Muscle of leg (tissue), 11 donors: ENCODE results near the gene ADORA1. TPM values are rescaled to one million over a fixed set of nuclear protein-coding genes. Genes with fewer than 3 reads are reported as not detected.

Source experiments
- DNase-seq: peaks from one replicate; pipeline ENCODE4 v3.0.0; 2013
- H3K27ac ChIP-seq: one replicate; pipeline ENCODE4 v1.5.1; 2013; ENCODE audit warnings: mild to moderate bottlenecking, low read length, control low read depth
- H3K27me3 ChIP-seq: one replicate; pipeline ENCODE4 v1.6.1; 2013; ENCODE audit warnings: low read length; ENCODE audit not compliant: control insufficient read depth, insufficient read depth
- H3K36me3 ChIP-seq: one replicate; pipeline ENCODE4 v1.6.1; 2013; ENCODE audit warnings: low read length; ENCODE audit not compliant: control insufficient read depth, insufficient read depth
- H3K4me1 ChIP-seq: one replicate; pipeline ENCODE4 v1.6.1; 2013; ENCODE audit warnings: low read length; ENCODE audit not compliant: control insufficient read depth, insufficient read depth
- H3K4me3 ChIP-seq: one replicate; pipeline ENCODE4 v1.5.1; 2013; ENCODE audit warnings: low read length, control low read depth
- H3K9me3 ChIP-seq: replicated peaks from 2 replicates; pipeline ENCODE4 v1.6.1; 2013; ENCODE audit warnings: low read depth, low read length; ENCODE audit not compliant: control insufficient read depth
- WGBS: methylation state at CpG from one replicate; pipeline ENCODE4 v1.1.5; 2013; ENCODE audit warnings: missing lambda C conversion rate; ENCODE audit not compliant: insufficient coverage; 5-methylcytosine and 5-hydroxymethylcytosine counted together
- polyA plus RNA-seq, 8 donors: library from polyadenylated mRNA; unstranded; fragments of 120-200 nt; gene quantifications; one replicate each; pipeline versions ENCODE4 v1.2.1 to v1.2.3, GENCODE V29; 2013; ENCODE audit warnings: inconsistent platforms in 1 of 8, low replicate concordance in 1 of 8; ENCODE audit not compliant: insufficient read length in 8 of 8, insufficient read depth in 1 of 8
- total RNA-seq: library from RNA; stranded (reverse); fragments of 120-200 nt; gene quantifications from one replicate; pipeline ENCODE4 v1.2.4, GENCODE V29; 2013

The ADORA1 gene
- total and polyA plus RNA-seq, 9 donors = 2.0 to 5.6 (median 4.6) TPM

DNA sequence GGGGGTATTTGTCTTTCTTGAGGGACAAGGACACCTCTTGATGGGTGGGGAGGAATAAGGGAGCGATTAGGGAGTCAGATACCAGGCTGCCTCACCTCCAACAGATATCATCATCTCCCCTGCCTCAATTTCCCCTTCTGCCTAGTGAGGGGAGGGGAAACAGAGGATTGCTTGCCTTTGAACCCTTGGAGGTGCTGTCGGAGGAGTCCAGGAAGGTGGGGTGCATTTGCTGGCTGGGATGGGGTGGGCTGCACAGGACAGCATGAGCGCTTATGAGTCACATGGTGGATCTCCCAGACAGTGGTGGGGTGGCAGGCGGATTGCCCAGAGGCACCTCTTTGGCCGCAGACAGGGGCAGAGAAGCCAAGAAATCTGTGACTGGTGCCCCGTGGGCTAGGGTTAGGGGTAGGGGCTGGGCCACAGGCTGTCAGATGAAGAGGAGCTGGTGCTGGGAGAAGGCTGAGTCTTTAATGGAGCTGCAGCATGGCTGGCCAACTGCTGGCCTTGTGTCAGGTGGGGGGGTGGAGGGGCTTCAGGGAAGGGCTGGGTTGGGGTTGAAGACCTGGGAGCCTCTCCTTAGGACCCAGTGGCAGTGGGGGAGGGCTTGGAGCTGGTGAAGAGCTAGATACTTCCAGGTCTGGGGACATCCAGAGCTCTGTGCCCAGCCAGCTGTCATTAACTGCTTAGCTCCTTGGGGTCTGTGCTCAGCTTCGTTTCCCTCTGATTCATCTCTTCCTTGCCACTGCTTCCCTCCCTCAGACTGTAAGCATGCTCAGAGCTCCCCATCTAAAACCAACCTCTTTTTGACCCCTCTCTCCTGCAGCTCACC lies 7.0 kb upstream of the ADORA1 start:
- Histone ChIP-seq H3K9me3 (no peaks in the 10 kb centered on the region), H3K4me1 (peaks cover 35% of the 10 kb centered on the region), H3K27ac (no peak overlapping the region), H3K36me3 (no peaks in the 10 kb centered on the region), H3K27me3 (peaks cover 57% of the 10 kb centered on the region), H3K4me3 (no peak overlapping the region)
- 73% methylated on average over 6 of the region's 7 CpGs for WGBS
- no peak for DNase-seq

DNA sequence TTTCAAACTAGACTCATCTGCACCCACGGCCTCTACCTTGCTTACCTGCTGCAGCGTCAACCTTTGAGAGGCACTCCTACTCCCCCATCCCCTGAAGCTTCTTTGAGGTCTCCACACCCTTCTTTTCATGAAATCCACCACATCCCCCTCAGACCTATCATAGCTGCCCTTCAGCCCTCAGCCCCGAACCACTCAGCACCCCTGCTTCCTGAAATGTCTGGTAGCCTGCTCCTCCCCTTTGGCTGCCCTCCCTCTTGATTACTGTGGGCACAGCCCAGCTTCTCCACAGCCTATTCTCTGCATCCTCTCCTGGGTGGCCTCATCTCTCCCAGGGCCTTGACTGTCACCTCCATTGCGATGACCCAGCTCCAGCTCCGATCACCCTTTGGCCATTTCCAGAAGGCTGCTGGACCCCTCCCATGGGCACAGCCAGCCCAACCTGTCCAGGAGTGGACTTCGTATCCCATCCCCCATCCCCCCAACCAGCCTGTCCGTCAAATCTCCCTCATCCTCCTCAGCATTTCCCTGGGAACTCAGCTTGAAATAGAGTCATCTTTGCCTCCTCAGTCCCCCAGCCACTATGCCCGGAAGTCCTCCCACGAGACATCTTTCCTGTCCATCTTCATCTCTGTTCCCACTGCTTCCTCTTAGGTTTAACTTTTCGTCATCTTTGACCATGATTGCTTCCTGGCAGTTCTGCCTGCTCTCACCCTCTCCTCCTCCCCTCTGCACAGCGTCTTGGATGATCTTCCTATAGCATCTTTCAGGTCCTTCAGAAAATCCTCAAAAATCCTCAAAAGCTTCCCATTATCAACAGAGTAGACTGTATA lies 6.1 kb upstream of the ADORA1 start:
- 59% methylated on average over 10 of the region's 11 CpGs for WGBS
- H3K4me1 ChIP-seq = peaks cover 34% of the 10 kb centered on the region
- no peak overlapping the region for H3K4me3 ChIP-seq
- H3K36me3 ChIP-seq = no peaks in the 10 kb centered on the region
- DNase-seq = no peak
- H3K27ac ChIP-seq = no peak overlapping the region
- no peaks in the 10 kb centered on the region for H3K9me3 ChIP-seq
- peaks cover 61% of the 10 kb centered on the region for H3K27me3 ChIP-seq

DNA sequence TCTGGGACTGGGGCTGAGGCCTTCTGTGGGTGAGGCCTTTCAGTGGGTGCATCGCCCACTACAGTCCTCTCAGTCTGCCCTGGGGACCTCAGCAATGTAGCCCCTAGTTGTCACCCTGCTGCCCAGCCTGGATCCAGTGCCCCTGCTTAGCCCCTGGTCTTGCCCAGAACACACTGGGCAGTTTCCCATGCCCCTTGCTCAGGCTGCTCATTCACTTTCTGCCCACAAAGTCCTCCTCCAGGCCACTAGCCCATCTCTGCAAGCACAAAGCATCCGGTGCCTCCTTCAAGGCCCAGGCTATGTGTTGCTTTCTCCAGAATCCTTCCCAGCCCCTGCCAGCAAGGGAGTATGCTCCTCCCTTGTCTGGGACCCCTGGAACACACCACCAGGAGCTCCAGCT lies 5.4 kb upstream of the ADORA1 start:
- H3K36me3 ChIP-seq = no peaks in the 10 kb centered on the region
- H3K4me3 ChIP-seq = no peak overlapping the region
- H3K9me3 ChIP-seq = no peaks in the 10 kb centered on the region
- H3K27ac ChIP-seq = no peak overlapping the region
- no peak for DNase-seq
- 96% methylated on average over 2 of the region's 2 CpGs for WGBS
- peaks cover 37% of the 10 kb centered on the region for H3K4me1 ChIP-seq
- peaks cover 68% of the 10 kb centered on the region for H3K27me3 ChIP-seq

DNA sequence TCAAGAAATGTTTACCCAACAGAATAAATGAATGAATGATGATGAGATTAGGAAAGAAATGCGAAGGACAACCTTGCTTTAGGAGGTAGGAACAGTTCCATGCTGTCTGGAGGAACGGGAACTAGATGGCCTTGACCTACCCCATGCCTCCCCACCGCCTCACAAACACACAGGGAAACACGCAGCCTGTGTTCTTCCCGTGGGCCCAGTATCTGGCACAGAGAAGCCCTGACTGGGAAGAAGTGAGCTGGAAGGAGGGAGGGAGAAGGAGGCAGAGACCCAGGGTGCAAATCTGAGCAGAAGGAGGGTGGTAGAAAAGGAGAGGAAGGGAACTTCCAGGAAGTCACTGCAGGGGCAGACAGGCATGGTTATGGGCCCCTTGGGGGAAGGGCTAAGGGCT lies 3.5 kb upstream of the ADORA1 start:
- no peak overlapping the region for H3K27ac ChIP-seq
- no peaks in the 10 kb centered on the region for H3K9me3 ChIP-seq
- no peak for DNase-seq
- H3K27me3 ChIP-seq = peaks cover 71% of the 10 kb centered on the region
- WGBS = 0% methylated on average over 1 of the region's 5 CpGs
- H3K36me3 ChIP-seq = no peaks in the 10 kb centered on the region
- peaks cover 40% of the 10 kb centered on the region for H3K4me1 ChIP-seq
- H3K4me3 ChIP-seq = no peak overlapping the region

DNA sequence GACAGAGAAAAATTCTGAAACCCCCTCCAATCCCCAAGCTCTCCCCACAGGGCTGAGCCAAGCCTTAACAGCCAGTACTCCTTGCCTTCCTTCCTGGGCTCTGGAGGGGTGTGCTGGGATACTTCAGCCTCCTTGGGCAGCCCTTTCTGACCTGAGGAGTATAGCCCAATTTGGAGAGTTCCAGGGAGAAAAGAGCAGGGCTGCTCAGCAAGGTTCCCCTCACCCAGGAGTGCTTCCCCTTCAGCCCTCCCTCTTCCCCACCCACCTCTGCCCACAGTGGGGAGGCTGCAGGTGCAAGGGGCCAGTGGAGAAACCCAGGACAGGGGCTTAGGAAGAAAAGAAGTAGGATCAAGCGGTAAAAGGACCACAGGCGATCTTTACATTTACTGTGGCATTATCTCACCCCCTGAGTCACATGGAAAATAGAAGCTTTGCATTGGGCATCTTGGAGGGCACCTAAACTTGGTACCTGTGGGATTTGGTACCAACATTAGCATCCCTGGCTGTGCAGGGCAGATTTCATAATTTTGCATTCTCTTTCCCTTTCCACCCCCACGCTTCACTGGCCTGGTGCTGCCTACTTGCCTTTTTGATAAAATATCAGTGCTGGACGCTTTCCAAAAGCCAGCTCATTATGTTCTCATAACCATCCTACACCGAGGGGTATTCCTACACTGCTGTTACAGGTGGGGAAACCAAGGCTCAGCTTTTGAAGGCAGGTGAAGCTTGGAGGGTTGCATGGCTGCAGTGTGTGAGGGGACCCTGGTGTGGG lies 2.8 kb upstream of the ADORA1 start:
- no peak overlapping the region for H3K4me3 ChIP-seq
- H3K4me1 ChIP-seq = peaks cover 47% of the 10 kb centered on the region
- WGBS = 87% methylated on average over 4 of the region's 5 CpGs
- DNase-seq = no peak
- H3K27me3 ChIP-seq = peaks cover 71% of the 10 kb centered on the region
- H3K27ac ChIP-seq = no peak overlapping the region
- no peaks in the 10 kb centered on the region for H3K36me3 ChIP-seq
- H3K9me3 ChIP-seq = no peaks in the 10 kb centered on the region

DNA sequence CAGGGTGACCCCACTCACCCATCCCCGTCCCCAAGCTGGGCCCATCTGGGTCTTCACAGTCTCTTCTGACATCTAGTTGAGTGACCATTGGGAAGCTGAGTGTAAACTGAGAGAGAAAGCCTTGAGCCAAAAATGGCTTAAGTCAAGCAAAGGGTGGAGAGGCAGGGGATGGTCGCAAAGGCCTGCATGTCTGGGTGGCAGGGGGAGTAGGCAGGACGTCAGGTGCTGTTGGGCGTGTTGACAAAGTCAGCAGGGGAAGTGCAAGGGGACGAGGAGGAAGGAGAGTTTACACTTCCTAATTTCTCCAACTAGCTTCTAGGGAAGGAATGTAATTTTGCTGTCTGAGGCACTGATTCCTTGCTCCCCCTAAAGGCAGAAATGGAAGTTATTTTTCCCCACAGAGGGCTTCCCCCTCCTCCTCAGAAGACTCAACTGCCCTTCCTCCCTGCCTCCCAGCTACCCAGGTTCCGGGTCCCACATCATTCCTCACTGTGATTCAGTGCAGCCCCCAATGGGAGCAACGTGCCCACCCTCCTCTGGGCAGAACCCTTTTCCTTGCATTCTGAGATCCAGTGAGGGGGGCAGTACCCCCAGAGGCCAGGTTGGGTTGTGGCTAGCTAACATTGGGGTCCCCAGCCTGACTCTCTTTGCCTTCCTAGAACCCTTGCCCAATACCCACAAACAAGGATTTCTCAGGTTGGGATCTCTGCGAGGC lies 1.2 kb upstream of the ADORA1 start:
- WGBS = 23% methylated on average over 4 of the region's 8 CpGs
- no peaks in the 10 kb centered on the region for H3K9me3 ChIP-seq
- H3K4me1 ChIP-seq = peaks cover 55% of the 10 kb centered on the region
- no peak overlapping the region for H3K27ac ChIP-seq
- DNase-seq = peak; percentile 59
- no peak overlapping the region for H3K4me3 ChIP-seq
- no peaks in the 10 kb centered on the region for H3K36me3 ChIP-seq
- peaks cover 60% of the 10 kb centered on the region for H3K27me3 ChIP-seq

DNA sequence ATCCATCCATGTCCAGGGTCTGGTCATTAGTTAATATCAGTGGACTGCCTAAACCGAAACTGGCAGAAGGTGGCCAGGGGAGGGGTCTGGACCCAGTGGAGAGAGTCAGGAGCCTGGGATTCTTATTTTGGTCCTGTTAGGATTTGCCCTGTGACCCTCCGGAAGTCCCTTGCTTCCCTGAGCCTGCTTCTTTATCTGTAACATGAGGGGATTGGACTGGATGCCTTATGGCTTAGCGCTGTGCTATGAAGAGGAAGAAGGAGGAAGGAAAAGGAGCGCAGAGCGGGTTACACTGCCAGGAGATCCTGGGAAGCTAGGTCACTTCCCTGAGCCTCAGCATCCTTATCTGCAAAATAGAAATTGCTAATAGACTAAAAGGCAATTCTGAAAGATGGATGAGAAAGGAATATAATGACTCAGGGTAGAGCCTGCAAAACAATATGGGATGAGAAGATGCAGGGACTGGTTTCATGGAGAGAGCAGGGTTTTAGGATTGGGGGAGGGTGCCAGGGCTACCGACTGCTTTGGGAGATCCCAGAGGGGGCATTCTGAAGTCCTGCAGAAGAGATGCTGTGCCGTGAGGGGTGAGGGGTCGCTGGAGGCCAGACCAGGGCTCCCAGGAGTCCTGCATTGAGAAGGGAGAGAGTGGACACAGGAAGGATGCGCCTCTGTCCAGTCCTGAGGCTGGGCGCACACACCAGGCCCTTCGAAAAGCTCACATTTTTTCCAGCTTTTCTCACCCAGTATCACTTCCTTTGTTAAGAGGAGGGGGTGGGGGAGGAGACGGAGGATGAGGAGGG lies 460 bp upstream of the ADORA1 start:
- 24% methylated on average over 6 of the region's 12 CpGs for WGBS
- peak; percentile 36 for DNase-seq
- H3K4me1 ChIP-seq = peaks cover 59% of the 10 kb centered on the region
- no peaks in the 10 kb centered on the region for H3K36me3 ChIP-seq
- no peaks in the 10 kb centered on the region for H3K9me3 ChIP-seq
- no peak overlapping the region for H3K27ac ChIP-seq
- H3K27me3 ChIP-seq = peaks cover 59% of the 10 kb centered on the region
- peak overlapping the region; percentile 27 for H3K4me3 ChIP-seq

DNA sequence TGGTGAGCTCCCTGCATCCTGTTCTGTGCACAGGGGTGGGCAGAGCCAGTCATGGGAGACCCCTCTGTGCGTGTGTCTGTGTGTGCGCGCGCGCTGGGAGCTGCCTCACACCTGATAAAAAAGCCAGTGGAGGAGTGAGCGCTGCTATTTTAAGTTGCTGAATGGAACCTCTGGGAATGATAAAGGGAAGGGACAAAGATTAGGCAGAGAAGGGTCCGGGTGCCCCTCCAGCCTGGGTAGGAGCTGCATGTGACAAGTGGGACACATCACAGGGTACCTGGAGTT lies 847 bp downstream of the ADORA1 start:
- Histone ChIP-seq H3K4me1 (peaks cover 59% of the 10 kb centered on the region), H3K9me3 (no peaks in the 10 kb centered on the region), H3K27me3 (peaks cover 54% of the 10 kb centered on the region), H3K36me3 (no peaks in the 10 kb centered on the region), H3K27ac (no peak overlapping the region), H3K4me3 (peak overlapping the region; percentile 27)
- no peak for DNase-seq
- 10% methylated on average over 7 of the region's 7 CpGs for WGBS

DNA sequence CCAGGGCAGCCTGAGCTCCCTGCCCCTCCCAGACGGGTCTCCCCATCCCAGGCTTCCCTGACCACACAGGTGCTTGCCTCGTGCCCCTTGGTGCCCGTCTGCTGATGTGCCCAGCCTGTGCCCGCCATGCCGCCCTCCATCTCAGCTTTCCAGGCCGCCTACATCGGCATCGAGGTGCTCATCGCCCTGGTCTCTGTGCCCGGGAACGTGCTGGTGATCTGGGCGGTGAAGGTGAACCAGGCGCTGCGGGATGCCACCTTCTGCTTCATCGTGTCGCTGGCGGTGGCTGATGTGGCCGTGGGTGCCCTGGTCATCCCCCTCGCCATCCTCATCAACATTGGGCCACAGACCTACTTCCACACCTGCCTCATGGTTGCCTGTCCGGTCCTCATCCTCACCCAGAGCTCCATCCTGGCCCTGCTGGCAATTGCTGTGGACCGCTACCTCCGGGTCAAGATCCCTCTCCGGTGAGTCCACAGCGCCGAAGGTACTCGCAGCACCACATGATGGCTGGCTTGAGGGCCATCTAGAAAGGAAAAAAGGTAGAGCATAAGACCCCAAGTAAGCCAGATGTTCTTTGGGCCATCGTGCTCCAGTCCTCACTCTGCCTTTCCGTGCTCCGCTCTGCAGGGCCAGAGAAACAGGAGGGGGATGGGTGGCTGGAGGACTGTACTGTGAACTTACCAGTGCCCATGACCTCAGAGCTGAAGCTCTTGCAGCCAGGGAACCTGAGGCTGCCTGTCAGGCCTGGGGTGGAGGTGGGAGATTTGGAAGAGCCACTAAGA lies 1.4 kb downstream of the ADORA1 start:
- no peak overlapping the region for H3K27ac ChIP-seq
- H3K27me3 ChIP-seq = peaks cover 51% of the 10 kb centered on the region
- WGBS = 85% methylated on average over 22 of the region's 29 CpGs

More for the DNA sequence above, 1.4 kb downstream of the ADORA1 start:
- Histone ChIP-seq H3K9me3 (no peaks in the 10 kb centered on the region), H3K4me3 (peak overlapping the region; percentile 27), H3K36me3 (no peaks in the 10 kb centered on the region), H3K4me1 (peaks cover 59% of the 10 kb centered on the region)
- no peak for DNase-seq
